HL-60 (cell line): ENCODE results near the gene ANKZF1.

Experiments used
- CTCF ChIP-seq: IDR thresholded peaks from one replicate; pipeline ENCODE4 v1.5.1; 2011; ENCODE audit warnings: low read length, control low read depth, inconsistent platforms; ENCODE audit not compliant: insufficient read depth
- GABPA ChIP-seq: IDR thresholded peaks from 2 replicates; pipeline ENCODE4 v1.6.1; 2012; ENCODE audit warnings: low read depth
- POLR2AphosphoS5 ChIP-seq: IDR thresholded peaks from 2 replicates; pipeline ENCODE4 v1.6.1; 2012; ENCODE audit warnings: low read depth
- SPI1 ChIP-seq: IDR thresholded peaks from 2 replicates; pipeline ENCODE4 v1.6.1; 2012; ENCODE audit warnings: low read depth, mild to moderate bottlenecking, borderline replicate concordance
- TF ChIP-seq, protein P1 (sequence below): IDR thresholded peaks from 2 replicates; pipeline ENCODE4 v1.6.1; 2012; ENCODE audit warnings: low read depth; ENCODE audit not compliant: insufficient replicate concordance

- no peak for TF ChIP-seq CTCF
- TF ChIP-seq, protein P1, sequence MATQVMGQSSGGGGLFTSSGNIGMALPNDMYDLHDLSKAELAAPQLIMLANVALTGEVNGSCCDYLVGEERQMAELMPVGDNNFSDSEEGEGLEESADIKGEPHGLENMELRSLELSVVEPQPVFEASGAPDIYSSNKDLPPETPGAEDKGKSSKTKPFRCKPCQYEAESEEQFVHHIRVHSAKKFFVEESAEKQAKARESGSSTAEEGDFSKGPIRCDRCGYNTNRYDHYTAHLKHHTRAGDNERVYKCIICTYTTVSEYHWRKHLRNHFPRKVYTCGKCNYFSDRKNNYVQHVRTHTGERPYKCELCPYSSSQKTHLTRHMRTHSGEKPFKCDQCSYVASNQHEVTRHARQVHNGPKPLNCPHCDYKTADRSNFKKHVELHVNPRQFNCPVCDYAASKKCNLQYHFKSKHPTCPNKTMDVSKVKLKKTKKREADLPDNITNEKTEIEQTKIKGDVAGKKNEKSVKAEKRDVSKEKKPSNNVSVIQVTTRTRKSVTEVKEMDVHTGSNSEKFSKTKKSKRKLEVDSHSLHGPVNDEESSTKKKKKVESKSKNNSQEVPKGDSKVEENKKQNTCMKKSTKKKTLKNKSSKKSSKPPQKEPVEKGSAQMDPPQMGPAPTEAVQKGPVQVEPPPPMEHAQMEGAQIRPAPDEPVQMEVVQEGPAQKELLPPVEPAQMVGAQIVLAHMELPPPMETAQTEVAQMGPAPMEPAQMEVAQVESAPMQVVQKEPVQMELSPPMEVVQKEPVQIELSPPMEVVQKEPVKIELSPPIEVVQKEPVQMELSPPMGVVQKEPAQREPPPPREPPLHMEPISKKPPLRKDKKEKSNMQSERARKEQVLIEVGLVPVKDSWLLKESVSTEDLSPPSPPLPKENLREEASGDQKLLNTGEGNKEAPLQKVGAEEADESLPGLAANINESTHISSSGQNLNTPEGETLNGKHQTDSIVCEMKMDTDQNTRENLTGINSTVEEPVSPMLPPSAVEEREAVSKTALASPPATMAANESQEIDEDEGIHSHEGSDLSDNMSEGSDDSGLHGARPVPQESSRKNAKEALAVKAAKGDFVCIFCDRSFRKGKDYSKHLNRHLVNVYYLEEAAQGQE, result no peak
- no peak for TF ChIP-seq POLR2AphosphoS5
- TF ChIP-seq GABPA, result no peak
- TF ChIP-seq SPI1, result no peak
Measured at GRCh38 chr2:219207884-219208740, 21.5 kb upstream of the ANKZF1 start.
